Gastrocnemius medialis (tissue), 4 donors: ENCODE results near the gene TRAF3IP3. TPM values are rescaled to one million over a fixed set of nuclear protein-coding genes. Genes with fewer than 3 reads are reported as not detected.
"Not testable (repeated sequence)": the region's sequence is repeated elsewhere in the genome, so short reads cannot be mapped to it uniquely, and the experiment has no call there.

Experiments used
- ATAC-seq, 2 donors: fragments of 150-250 bp; one replicate each; pipeline ENCODE4 v1.9.1; 2016
- DNase-seq, 2 donors: peaks; one replicate each; pipeline ENCODE4 v3.0.0-alpha.2; 2019
- H3K27ac ChIP-seq, 4 donors: fragments of 200-600 bp; sonication (generic); 1 replicate in 1 of 4; 2 replicates in 3 of 4; pipeline ENCODE4 v1.5.1; 2016 to 2018; ENCODE audit warnings: mild to moderate bottlenecking in 2 of 4, moderate library complexity in 1 of 4
- H3K27me3 ChIP-seq, 3 donors: fragments of 200-600 bp; sonication (generic) in 2 of 3; 1 replicate in 1 of 3; 2 replicates in 2 of 3; pipeline versions ENCODE4 v1.5.1 to v1.6.0; 2016 to 2019; ENCODE audit warnings: mild to moderate bottlenecking in 1 of 3, moderate library complexity in 1 of 3
- H3K36me3 ChIP-seq, 2 donors: fragments of 200-600 bp; sonication (generic) in 1 of 2; one replicate each; pipeline ENCODE4 v1.5.1; 2017 to 2018
- H3K4me1 ChIP-seq, 2 donors: fragments of 200-600 bp; sonication (generic) in 1 of 2; one replicate each; pipeline ENCODE4 v1.5.1; 2016 to 2017; ENCODE audit warnings: mild to moderate bottlenecking in 2 of 2
- H3K4me3 ChIP-seq, 4 donors: fragments of 200-600 bp; sonication (generic) in 3 of 4; 1 replicate in 1 of 4; 2 replicates in 3 of 4; pipeline ENCODE4 v1.5.1; 2016 to 2019; ENCODE audit warnings: mild to moderate bottlenecking in 2 of 4
- H3K9me3 ChIP-seq, 3 donors: fragments of 200-600 bp; sonication (generic) in 2 of 3; 1 replicate in 1 of 3; 2 replicates in 2 of 3; pipeline ENCODE4 v1.5.1; 2016 to 2019
- CTCF ChIP-seq, 5 experiments: fragments of 450-650 bp in 3 of 5; fragments of 200-600 bp in 2 of 5; sonication (generic) in 2 of 5; IDR thresholded peaks in 4 of 5; conservative IDR thresholded peaks in 1 of 5; 1 replicate in 4 of 5; 2 replicates in 1 of 5; pipeline ENCODE4 v1.5.1; 2016 to 2019; ENCODE audit warnings: antibody characterized with exemption in 5 of 5, mild to moderate bottlenecking in 3 of 5, moderate library complexity in 3 of 5
- POLR2A ChIP-seq, 2 donors: fragments of 450-650 bp; IDR thresholded peaks; one replicate each; pipeline ENCODE4 v1.6.1; 2017; ENCODE audit warnings: antibody characterized with exemption in 2 of 2, mild to moderate bottlenecking in 2 of 2, moderate library complexity in 2 of 2
- in situ Hi-C, 4 donors: fragments of 200-750 bp; cut with MboI; loops; one replicate each; pipeline versions ENCODE4 v1.15.0 to v1.8.0; 2017; ENCODE audit warnings: low sequenced_read_pairs in 4 of 4
- intact Hi-C: fragments of 100-400 bp; cut with DNase I; formaldehyde crosslinking; loops from one replicate; pipeline ENCODE4 v1.15.1; 2023; ENCODE audit warnings: low total_unique reads
- total RNA-seq, 4 donors: library from RNA; depleted of rRNA; stranded (reverse); fragments of >200 nt; gene quantifications; one replicate each; pipeline versions ENCODE4 v1.1.0 to v1.2.3, GENCODE V29; 2016

Gene TRAF3IP3
- total RNA-seq, 4 donors from 2014 or later, result 0.16 to 1.5 (median 0.35) TPM; not detected in 1

GRCh38 chr1:209787551-209787950 is 31.7 kb downstream of the TRAF3IP3 start:
- Histone ChIP-seq H3K27me3 (peaks cover 0 to 21% (median 20%) of the 10 kb centered on the region in 3 donors), H3K4me1 (peaks cover 12 to 13% of the 10 kb centered on the region in 2 donors), H3K36me3 (no peaks in the 10 kb centered on the region), H3K27ac (no peak overlapping the region), H3K9me3 (no peaks in the 10 kb centered on the region), H3K4me3 (no peak overlapping the region)
- intact Hi-C loops (no loop called here), in situ Hi-C loops (no loop called here)
- TF ChIP-seq CTCF (IDR thresholded peaks at IDR 0.05 in 4 of 5, conservative IDR thresholded peaks at IDR 0.05 in 1 of 5) (no peak), POLR2A (IDR thresholded peaks at IDR 0.05) (no peak)
- ATAC-seq, result no peak
- DNase-seq, result no peak

- TF ChIP-seq CTCF (IDR thresholded peaks at IDR 0.05 in 4 of 5, conservative IDR thresholded peaks at IDR 0.05 in 1 of 5), result no peak
- no peak for TF ChIP-seq POLR2A (IDR thresholded peaks at IDR 0.05)
- Histone ChIP-seq H3K4me3 (no peak overlapping the region), H3K36me3 (no peaks in the 10 kb centered on the region), H3K27ac (no peak overlapping the region), H3K27me3 (peaks cover 0 to 35% (median 32%) of the 10 kb centered on the region in 3 donors), H3K9me3 (no peaks in the 10 kb centered on the region), H3K4me1 (no peaks in the 10 kb centered on the region)
- no peak for DNase-seq
- no peak for ATAC-seq
- intact Hi-C loops, result no loop called here
- in situ Hi-C loops, result no loop called here
Observed at GRCh38 chr1:209789245-209789644, 33.4 kb downstream of the TRAF3IP3 start.

GRCh38 chr1:209790286-209791193 is 34.7 kb downstream of the TRAF3IP3 start:
- TF ChIP-seq CTCF (IDR thresholded peaks at IDR 0.05 in 4 of 5, conservative IDR thresholded peaks at IDR 0.05 in 1 of 5) (no peak), POLR2A (IDR thresholded peaks at IDR 0.05) (no peak)
- intact Hi-C loops (no loop called here), in situ Hi-C loops (no loop called here)
- Histone ChIP-seq H3K4me1 (no peaks in the 10 kb centered on the region), H3K27me3 (peaks cover 0 to 37% (median 36%) of the 10 kb centered on the region in 3 donors), H3K4me3 (no peak overlapping the region), H3K36me3 (no peaks in the 10 kb centered on the region), H3K27ac (no peak overlapping the region), H3K9me3 (no peaks in the 10 kb centered on the region)
- DNase-seq (no peak), ATAC-seq (no peak)

- no peaks in the 10 kb centered on the region for H3K36me3 ChIP-seq
- no peak overlapping the region for H3K27ac ChIP-seq
- in situ Hi-C loops (no loop called here), intact Hi-C loops (no loop called here)
- H3K27me3 ChIP-seq, result peaks cover 0 to 36% (median 33%) of the 10 kb centered on the region in 3 donors
- no peaks in the 10 kb centered on the region for H3K4me1 ChIP-seq
- DNase-seq (no peak), ATAC-seq (no peak)
- no peaks in the 10 kb centered on the region for H3K9me3 ChIP-seq
- TF ChIP-seq POLR2A (IDR thresholded peaks at IDR 0.05) (no peak), CTCF (IDR thresholded peaks at IDR 0.05 in 4 of 5, conservative IDR thresholded peaks at IDR 0.05 in 1 of 5) (no peak)
- H3K4me3 ChIP-seq, result no peak overlapping the region
Observed at GRCh38 chr1:209791920-209792319, 36.1 kb downstream of the TRAF3IP3 start.

DNA sequence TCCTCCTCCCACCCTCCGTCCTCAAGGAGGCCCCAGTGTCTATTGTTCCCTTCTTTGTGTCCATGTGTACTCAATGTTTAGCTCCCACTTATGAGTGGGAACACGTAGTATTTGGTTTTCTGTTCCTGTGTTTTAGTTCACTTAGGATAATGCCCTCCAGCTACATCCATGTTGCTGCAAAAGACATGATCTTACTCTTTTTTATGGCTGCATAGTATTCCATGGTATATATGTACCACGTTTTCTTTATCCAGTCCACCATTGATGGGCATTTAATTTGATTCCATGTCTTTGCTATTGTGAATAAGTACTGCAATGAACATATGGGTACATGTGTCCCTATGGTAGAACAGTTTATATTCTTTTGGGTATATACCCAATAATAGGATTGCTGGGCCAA is 37.9 kb downstream of the TRAF3IP3 start:
- H3K27ac ChIP-seq, H3K36me3 ChIP-seq, H3K4me3 ChIP-seq, ATAC-seq, DNase-seq, H3K4me1 ChIP-seq, in situ Hi-C loops, intact Hi-C loops, H3K9me3 ChIP-seq: not testable (repeated sequence)
- peaks cover 0 to 33% (median 25%) of the 10 kb centered on the region in 3 donors for H3K27me3 ChIP-seq
